HG02970 (cell line): ENCODE results near the gene KCNH1.
"Not testable (repeated sequence)": the region's sequence is repeated elsewhere in the genome, so short reads cannot be mapped to it uniquely, and the experiment has no call there.

ENCODE experiments used
- ATAC-seq: cut with Tn5 transposase; IDR thresholded peaks from one replicate; pipeline ENCODE4 v1.9.1; 2021; ENCODE audit warnings: mild to moderate bottlenecking, moderate library complexity, moderate number of reproducible peaks; ENCODE audit not compliant: unreplicated experiment, low FRiP score

KCNH1 gene

GRCh38 chr1:211111351-211111750 is 22.6 kb downstream of the KCNH1 start:
- no peak for ATAC-seq

- no peak for ATAC-seq
These were observed 32.5 kb downstream of the KCNH1 start for GRCh38 chr1:211101481-211101880.

GRCh38 chr1:211099393-211099792 is 34.6 kb downstream of the KCNH1 start:
- ATAC-seq: no peak

- ATAC-seq: no peak
These were observed 38.6 kb downstream of the KCNH1 start for GRCh38 chr1:211095381-211095780.

- ATAC-seq: no peak
These were observed 41.0 kb downstream of the KCNH1 start for GRCh38 chr1:211092955-211093354.

- no peak for ATAC-seq
These were observed 42.1 kb downstream of the KCNH1 start for GRCh38 chr1:211091867-211092266.

DNA sequence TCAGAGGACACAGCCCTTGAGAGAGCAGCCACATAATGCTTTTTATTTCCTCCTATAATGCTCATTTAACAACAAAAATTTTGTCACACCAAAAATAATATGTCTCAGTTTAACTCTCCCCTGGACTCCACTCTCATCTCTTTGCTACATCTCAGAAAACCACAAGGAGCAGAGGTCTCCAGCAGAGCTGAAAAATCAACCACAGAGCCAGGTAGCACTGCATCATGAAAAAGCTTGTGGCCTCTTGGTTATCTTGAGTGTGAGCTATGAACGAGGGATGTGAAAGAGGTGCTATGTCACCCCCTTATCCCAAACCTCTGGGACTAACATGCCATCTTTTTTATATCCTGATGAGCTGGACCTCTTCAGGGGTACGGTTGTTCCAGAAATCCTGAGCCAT is 44.4 kb downstream of the KCNH1 start:
- ATAC-seq: no peak

- ATAC-seq: no peak
These were observed 45.8 kb downstream of the KCNH1 start for GRCh38 chr1:211088156-211088555.

DNA sequence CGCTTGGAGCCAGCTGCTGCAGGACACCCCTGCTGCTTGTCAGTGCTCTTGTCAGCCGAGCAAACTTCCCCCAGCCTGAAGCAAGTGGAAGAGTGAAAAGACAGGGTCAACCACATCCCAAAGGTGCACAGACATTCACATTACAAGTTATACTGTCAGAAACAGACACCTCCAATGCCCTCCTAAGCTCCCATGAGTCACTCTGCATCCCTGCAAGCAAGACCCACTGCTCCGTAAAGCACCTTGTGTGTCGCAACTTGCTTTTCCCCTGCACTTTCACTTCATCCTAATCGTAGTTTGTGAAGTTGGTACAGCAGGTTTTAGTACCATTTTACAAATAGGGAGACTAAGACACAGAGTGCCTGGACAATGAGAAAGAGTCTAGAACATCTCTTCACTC is 51.1 kb downstream of the KCNH1 start:
- ATAC-seq: no peak

DNA sequence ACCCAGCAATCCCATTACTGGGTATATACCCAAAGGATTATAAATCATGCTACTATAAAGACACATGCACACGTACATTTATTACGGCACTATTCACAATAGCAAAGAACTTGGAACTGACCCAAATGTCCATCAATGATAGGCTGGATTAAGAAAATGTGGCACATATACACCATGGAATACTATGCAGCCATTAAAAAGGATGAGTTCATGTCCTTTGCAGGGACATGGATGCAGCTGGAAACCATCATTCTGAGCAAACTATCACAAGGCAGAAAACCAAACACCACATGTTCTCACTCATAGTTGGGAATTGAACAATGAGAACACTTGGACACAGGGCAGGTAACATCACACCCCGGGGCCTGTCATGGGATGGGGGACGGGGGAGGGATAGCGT is 52.5 kb downstream of the KCNH1 start:
- ATAC-seq: not testable (repeated sequence)

GRCh38 chr1:211068976-211069375 is 65.0 kb downstream of the KCNH1 start:
- no peak for ATAC-seq

DNA sequence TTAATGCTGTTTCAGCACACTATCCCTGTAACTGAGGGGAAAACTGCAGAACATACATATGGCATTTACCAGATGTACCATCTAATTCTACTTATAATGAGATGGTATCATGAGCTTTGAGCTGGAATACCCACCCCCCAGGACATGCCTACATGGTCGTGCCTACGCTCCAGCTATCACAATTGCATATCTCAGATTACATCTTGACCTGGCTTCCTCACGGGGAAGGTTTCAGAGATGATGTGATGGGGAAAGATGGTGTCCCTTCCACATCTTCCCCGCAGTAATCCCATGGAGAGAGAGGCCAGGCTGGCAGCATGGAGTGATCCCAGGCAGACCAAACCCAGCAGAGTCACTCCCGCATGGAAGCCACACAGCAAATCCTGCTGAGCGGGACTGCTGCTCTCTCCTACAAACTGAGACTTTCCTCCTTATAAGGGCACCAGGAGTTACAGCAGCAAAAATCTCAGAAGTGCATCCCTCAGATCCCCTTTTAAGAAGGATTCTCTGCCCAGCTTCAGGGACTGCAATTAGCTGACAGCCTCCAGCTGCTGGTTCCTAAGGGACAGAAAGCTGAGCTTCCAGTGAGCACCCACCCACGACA is 67.1 kb downstream of the KCNH1 start:
- no peak for ATAC-seq

GRCh38 chr1:211041838-211042237 is 92.1 kb downstream of the KCNH1 start:
- ATAC-seq: not testable (repeated sequence)

DNA sequence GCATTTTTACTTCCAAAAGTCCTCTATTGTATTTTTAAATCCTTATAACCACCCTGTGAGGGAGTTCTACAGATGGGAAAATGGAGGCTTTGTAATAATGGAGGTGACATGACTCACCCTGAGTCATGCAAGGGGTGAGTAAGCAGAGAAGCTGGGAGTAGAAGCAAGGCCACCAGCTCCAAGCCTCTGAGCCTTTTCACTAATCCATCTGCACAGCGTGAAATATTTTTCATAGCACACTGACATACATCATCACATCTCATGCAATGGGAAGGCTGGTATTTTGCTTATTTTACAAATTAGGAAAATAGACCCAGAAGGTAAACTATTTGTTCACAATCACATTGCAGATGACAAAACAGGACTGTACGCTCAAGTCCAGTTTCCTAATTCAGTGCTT is 96.9 kb downstream of the KCNH1 start:
- no peak for ATAC-seq

GRCh38 chr1:211036381-211037060 is 97.4 kb downstream of the KCNH1 start:
- ATAC-seq: no peak

DNA sequence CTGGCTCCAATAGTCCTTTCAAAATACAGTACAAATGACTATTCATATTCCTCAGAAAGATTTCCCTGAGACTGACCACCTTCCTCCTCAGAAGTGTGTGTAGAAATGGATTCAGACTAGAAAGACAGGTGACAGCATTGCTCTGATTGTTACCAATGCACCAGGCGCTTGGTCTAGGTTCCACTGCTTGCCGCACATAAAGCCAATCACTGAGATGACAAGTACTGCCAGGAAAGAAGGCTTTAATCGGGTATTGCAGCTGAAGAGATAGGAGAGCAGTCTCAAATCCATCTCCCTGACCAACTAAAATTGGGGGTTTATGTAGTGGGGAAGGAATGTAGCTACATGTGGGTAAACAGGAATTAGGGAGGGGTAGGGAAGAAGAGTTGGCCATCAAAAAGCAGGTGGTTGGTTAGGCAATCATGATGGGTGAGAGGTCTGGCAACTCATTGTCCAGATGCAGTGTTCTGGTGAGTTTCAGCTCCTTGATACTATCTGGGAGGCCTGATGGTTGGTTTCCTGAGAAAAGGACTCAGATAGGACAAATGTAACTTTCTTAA is 98.0 kb downstream of the KCNH1 start:
- no peak for ATAC-seq

GRCh38 chr1:211033921-211034525 is 99.9 kb downstream of the KCNH1 start:
- ATAC-seq: no peak

GRCh38 chr1:211024901-211025300 is 109.0 kb downstream of the KCNH1 start:
- ATAC-seq: no peak

DNA sequence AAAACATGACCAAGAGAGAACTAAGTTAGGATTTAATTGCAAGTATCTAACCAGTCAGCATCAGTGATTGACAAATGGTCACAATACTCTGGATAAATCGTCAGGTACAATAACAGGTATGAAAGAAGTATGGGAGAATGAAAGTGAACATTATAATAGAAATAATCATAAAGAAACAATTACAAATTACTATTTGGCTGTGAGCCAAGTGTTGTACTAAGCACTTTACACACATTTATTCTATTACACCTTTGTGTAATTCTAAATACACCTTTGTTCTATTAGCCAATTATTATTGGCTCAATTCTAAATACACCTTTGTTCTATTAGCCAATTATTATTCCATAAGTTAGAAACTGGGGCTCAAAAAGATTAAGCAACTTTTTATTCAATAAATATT is 114.7 kb downstream of the KCNH1 start:
- ATAC-seq: no peak

- ATAC-seq: no peak
These were observed 115.3 kb downstream of the KCNH1 start for GRCh38 chr1:211018690-211019089.

GRCh38 chr1:211017075-211017718 is 116.8 kb downstream of the KCNH1 start:
- no peak for ATAC-seq
